ENCODE results near the gene SRSF4. TPM values are rescaled to one million over a fixed set of nuclear protein-coding genes. Genes with fewer than 3 reads are reported as not detected.

Gene SRSF4
- total and polyA plus RNA-seq, 9 of the 15 experiments (the other 6 are each of a cell fraction or from before 2014, with no cell fraction given) = 15.9 to 132 (median 82.0) TPM

DNA sequence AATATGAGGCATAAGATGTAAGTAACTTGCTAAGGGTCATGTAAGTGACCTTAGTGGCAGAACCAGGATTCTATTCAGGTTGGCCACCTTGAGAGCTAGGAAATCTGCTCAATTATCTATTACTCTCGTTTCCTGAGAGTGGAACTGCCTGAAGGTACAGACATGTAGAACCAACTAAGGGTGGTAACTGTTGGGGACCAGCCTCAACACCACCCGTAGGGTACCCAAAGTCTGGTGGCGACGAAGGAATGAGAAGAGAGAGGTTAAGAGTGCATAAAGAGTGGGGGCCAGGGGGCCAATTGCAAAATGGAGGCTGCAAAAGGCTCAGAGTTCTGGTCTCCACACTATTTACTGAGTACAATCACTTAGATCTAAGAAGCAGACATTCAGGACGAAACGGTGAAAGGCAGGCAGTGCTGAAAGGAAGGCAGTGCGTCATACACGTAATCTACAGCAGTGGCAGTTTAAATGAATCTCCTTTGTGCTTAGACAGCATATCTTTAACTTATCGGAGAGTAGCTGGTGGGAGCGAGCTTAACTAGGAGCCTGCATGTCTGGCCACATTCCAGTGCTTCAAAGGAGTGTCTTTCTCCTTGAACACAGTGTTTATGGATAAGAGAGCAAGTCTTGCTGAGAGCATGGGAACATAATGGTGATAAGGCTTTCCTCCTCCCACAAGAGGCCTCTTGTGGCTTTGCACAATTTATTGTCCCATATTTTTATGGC is 25.0 kb downstream of the SRSF4 start (continued):
- peak in 1 of 2 experiments; percentile 68; a peak in 1 of 4 replicates for TF ChIP-seq NONO (IDR thresholded peaks at IDR 0.05; ENCODE audit: low read depth in 2 of 2, low read length in 1 of 2)
- peak; percentile 93 for TF ChIP-seq CTBP1 (IDR thresholded peaks at IDR 0.05; ENCODE audit: borderline replicate concordance)
- TF ChIP-seq SMARCC2 (IDR thresholded peaks at IDR 0.05; ENCODE audit: low read depth) = peak; percentile 92
- TF ChIP-seq TAF15 (IDR thresholded peaks at IDR 0.05; ENCODE audit: low read depth, low read length) = no peak
- no peak for TF ChIP-seq RHOXF2B (CRISPR knock-in tag; conservative IDR thresholded peaks at IDR 0.05)
- TF ChIP-seq CREB1 (IDR thresholded peaks at IDR 0.05) = peak; percentile 76
- TF ChIP-seq CREB1 (CRISPR knock-in tag; IDR thresholded peaks at IDR 0.05) = peak; percentile 85
- TF ChIP-seq ZNF143 (CRISPR knock-in tag; IDR thresholded peaks at IDR 0.05) = no peak
- TF ChIP-seq, protein P1, sequence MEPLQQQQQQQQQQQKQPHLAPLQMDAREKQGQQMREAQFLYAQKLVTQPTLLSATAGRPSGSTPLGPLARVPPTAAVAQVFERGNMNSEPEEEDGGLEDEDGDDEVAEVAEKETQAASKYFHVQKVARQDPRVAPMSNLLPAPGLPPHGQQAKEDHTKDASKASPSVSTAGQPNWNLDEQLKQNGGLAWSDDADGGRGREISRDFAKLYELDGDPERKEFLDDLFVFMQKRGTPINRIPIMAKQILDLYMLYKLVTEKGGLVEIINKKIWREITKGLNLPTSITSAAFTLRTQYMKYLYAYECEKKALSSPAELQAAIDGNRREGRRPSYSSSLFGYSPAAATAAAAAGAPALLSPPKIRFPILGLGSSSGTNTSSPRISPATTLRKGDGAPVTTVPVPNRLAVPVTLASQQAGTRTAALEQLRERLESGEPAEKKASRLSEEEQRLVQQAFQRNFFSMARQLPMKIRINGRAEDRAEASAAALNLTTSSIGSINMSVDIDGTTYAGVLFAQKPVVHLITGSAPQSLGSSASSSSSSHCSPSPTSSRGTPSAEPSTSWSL (CRISPR knock-in tag; IDR thresholded peaks at IDR 0.05; ENCODE audit: borderline replicate concordance) = no peak
- TF ChIP-seq, protein P2, sequence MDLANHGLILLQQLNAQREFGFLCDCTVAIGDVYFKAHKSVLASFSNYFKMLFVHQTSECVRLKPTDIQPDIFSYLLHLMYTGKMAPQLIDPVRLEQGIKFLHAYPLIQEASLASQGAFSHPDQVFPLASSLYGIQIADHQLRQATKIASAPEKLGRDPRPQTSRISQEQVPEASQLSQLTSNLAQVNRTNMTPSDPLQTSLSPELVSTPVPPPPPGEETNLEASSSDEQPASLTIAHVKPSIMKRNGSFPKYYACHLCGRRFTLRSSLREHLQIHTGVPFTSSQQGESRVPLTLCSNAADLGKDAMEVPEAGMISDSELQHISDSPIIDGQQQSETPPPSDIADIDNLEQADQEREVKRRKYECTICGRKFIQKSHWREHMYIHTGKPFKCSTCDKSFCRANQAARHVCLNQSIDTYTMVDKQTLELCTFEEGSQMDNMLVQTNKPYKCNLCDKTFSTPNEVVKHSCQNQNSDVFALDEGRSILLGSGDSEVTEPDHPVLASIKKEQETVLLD (IDR thresholded peaks at IDR 0.05) = peak; percentile 91; the same call in 1 of the 2 replicates
- TF ChIP-seq, protein P3, sequence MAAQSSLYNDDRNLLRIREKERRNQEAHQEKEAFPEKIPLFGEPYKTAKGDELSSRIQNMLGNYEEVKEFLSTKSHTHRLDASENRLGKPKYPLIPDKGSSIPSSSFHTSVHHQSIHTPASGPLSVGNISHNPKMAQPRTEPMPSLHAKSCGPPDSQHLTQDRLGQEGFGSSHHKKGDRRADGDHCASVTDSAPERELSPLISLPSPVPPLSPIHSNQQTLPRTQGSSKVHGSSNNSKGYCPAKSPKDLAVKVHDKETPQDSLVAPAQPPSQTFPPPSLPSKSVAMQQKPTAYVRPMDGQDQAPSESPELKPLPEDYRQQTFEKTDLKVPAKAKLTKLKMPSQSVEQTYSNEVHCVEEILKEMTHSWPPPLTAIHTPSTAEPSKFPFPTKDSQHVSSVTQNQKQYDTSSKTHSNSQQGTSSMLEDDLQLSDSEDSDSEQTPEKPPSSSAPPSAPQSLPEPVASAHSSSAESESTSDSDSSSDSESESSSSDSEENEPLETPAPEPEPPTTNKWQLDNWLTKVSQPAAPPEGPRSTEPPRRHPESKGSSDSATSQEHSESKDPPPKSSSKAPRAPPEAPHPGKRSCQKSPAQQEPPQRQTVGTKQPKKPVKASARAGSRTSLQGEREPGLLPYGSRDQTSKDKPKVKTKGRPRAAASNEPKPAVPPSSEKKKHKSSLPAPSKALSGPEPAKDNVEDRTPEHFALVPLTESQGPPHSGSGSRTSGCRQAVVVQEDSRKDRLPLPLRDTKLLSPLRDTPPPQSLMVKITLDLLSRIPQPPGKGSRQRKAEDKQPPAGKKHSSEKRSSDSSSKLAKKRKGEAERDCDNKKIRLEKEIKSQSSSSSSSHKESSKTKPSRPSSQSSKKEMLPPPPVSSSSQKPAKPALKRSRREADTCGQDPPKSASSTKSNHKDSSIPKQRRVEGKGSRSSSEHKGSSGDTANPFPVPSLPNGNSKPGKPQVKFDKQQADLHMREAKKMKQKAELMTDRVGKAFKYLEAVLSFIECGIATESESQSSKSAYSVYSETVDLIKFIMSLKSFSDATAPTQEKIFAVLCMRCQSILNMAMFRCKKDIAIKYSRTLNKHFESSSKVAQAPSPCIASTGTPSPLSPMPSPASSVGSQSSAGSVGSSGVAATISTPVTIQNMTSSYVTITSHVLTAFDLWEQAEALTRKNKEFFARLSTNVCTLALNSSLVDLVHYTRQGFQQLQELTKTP (IDR thresholded peaks at IDR 0.05; ENCODE audit: low read depth in 1 of 2, partially characterized antibody in 2 of 2) = peak in 1 of 2 experiments; percentile 68
- no peak for TF ChIP-seq XRCC3 (IDR thresholded peaks at IDR 0.05)
- no peak for TF ChIP-seq ZNF830 (CRISPR knock-in tag; IDR thresholded peaks at IDR 0.05)
- TF ChIP-seq, protein P4, sequence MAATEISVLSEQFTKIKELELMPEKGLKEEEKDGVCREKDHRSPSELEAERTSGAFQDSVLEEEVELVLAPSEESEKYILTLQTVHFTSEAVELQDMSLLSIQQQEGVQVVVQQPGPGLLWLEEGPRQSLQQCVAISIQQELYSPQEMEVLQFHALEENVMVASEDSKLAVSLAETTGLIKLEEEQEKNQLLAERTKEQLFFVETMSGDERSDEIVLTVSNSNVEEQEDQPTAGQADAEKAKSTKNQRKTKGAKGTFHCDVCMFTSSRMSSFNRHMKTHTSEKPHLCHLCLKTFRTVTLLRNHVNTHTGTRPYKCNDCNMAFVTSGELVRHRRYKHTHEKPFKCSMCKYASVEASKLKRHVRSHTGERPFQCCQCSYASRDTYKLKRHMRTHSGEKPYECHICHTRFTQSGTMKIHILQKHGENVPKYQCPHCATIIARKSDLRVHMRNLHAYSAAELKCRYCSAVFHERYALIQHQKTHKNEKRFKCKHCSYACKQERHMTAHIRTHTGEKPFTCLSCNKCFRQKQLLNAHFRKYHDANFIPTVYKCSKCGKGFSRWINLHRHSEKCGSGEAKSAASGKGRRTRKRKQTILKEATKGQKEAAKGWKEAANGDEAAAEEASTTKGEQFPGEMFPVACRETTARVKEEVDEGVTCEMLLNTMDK (IDR thresholded peaks at IDR 0.05; ENCODE audit: borderline replicate concordance, insufficient read depth, low read depth, low read length, poor library complexity, severe bottlenecking) = no peak
- no peak for TF ChIP-seq ZNF174 (CRISPR knock-in tag; IDR thresholded peaks at IDR 0.05)
- TF ChIP-seq CBFB (CRISPR knock-in tag; IDR thresholded peaks at IDR 0.05) = no peak
- peak; percentile 17; the same call in 1 of the 2 replicates for TF ChIP-seq TEAD2 (tag; IDR thresholded peaks at IDR 0.05)
- TF ChIP-seq, protein P5, sequence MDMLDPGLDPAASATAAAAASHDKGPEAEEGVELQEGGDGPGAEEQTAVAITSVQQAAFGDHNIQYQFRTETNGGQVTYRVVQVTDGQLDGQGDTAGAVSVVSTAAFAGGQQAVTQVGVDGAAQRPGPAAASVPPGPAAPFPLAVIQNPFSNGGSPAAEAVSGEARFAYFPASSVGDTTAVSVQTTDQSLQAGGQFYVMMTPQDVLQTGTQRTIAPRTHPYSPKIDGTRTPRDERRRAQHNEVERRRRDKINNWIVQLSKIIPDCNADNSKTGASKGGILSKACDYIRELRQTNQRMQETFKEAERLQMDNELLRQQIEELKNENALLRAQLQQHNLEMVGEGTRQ (CRISPR knock-in tag; IDR thresholded peaks at IDR 0.05) = no peak

Measured in K562 (cell line).